ENCODE data around the gene TARS3. TPM values are rescaled to one million over a fixed set of nuclear protein-coding genes. Genes with fewer than 3 reads are reported as not detected.

The TARS3 gene
- total RNA-seq, 1 donor: 13.8 TPM

DNA sequence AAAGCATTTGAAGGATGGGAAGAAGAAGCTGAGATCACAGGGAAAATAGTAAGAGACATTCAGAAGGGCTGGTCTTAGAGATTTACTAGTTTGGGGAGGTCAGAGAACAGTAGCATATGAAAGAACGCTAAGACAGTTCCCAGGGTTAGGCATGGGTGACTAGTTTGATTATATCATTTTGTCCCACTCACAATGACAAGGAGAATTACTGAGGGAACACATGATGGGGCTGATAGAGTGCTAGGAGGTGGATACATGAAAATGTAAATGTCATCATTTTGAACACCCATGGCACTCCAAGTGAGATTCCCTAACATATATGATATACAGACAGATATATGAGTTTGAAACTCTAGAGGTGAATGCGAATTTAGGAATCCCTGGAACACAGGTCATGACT, 9.3 kb upstream of the TARS3 start:
- TF ChIP-seq, protein P1, sequence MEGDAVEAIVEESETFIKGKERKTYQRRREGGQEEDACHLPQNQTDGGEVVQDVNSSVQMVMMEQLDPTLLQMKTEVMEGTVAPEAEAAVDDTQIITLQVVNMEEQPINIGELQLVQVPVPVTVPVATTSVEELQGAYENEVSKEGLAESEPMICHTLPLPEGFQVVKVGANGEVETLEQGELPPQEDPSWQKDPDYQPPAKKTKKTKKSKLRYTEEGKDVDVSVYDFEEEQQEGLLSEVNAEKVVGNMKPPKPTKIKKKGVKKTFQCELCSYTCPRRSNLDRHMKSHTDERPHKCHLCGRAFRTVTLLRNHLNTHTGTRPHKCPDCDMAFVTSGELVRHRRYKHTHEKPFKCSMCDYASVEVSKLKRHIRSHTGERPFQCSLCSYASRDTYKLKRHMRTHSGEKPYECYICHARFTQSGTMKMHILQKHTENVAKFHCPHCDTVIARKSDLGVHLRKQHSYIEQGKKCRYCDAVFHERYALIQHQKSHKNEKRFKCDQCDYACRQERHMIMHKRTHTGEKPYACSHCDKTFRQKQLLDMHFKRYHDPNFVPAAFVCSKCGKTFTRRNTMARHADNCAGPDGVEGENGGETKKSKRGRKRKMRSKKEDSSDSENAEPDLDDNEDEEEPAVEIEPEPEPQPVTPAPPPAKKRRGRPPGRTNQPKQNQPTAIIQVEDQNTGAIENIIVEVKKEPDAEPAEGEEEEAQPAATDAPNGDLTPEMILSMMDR (IDR thresholded peaks at IDR 0.05; ENCODE audit: insufficient read depth, low read depth, low read length): no peak
- no peak overlapping the region for H3K4me3 ChIP-seq (ENCODE audit: low read depth, low read length)
- DNase-seq (ENCODE audit: low read depth): no peak

DNA sequence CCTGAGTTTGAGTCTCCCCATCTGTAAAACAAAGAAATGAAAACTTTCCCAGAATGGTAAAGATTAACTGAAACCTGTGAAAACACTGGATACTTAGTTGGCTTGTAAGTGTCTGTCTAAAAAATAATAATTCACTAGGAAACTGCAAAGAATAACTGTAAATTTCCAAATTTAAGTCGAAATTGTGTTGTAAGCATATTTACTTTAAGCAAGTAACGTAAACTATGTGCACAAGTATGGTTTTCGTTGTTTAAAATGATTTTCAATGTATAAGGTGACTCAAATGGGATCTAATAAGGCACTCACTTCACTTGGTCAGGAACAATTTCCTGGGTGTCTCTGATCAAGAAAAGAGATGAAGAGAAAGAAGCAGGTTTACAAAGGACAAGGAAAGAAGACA, 8.5 kb upstream of the TARS3 start:
- TF ChIP-seq, protein P1 (IDR thresholded peaks at IDR 0.05; ENCODE audit: insufficient read depth, low read depth, low read length): no peak
- H3K4me3 ChIP-seq (ENCODE audit: low read depth, low read length): no peak overlapping the region

DNA sequence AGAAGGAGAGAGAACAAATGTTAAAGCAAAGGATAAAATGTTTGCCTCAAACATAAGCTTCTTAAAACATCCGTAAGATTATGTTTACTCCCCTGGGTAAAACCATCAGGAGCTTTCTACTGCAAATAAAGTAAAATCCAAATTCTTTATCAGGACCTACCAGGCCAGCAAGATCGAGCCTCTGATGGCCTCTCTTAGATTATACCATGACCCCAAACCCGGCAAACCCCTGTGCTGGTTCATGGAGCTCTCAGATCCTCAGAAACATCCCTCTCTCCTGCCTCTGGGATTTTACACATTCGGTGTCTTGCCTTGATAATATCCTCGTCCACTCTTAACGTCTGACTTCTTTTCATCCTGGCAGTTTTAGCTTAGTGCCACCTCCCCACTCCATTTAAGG, 7.5 kb upstream of the TARS3 start:
- H3K4me3 ChIP-seq (ENCODE audit: low read depth, low read length): no peak overlapping the region
- TF ChIP-seq, protein P1 (IDR thresholded peaks at IDR 0.05; ENCODE audit: insufficient read depth, low read depth, low read length): no peak
- DNase-seq (ENCODE audit: low read depth): no peak

More for the DNA sequence above, 8.5 kb upstream of the TARS3 start:
- no peak for DNase-seq (ENCODE audit: low read depth)

DNA sequence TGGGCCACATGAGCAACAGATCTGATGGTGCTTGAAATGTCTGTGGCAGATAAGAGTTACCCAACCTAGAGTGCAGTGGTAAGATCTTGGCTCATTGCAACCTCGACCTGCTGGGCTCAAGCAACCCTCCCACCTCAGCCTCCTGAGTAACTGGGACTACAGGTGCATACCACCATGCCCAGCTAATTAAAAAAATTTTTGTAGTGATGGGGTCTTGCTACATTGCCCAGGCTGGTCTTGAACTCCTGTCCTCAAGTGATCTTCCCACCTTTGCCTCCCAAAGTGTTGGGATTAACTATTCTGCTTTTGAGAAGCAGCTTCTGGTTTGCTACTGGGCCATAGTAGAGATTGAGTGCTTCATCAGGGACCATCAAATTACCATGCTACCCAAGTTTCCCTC, 2.9 kb upstream of the TARS3 start:
- no peak overlapping the region for H3K4me3 ChIP-seq (ENCODE audit: low read depth, low read length)
- TF ChIP-seq, protein P1 (IDR thresholded peaks at IDR 0.05; ENCODE audit: insufficient read depth, low read depth, low read length): no peak
- DNase-seq (ENCODE audit: low read depth): no peak

DNA sequence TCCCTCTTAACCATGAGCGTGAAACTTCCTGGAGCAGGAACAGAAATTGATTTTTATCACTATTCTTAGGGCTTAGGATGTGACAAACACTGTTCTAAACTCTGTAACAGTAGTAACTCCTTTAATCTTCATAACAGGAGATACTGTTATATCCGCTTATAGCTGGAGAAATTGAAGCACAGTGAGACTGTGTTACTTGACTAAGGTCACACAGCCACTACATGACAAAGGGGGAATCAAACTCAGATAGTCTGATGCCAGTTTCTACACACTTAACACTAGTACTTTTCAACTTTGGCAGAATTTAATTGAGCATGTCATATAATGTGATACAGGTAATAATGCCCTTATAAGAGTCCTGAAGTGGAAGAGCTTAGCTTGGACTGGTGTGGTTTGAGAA, 800 bp upstream of the TARS3 start:
- TF ChIP-seq, protein P1 (IDR thresholded peaks at IDR 0.05; ENCODE audit: insufficient read depth, low read depth, low read length): no peak
- no peak for DNase-seq (ENCODE audit: low read depth)
- H3K4me3 ChIP-seq (ENCODE audit: low read depth, low read length): no peak overlapping the region

DNA sequence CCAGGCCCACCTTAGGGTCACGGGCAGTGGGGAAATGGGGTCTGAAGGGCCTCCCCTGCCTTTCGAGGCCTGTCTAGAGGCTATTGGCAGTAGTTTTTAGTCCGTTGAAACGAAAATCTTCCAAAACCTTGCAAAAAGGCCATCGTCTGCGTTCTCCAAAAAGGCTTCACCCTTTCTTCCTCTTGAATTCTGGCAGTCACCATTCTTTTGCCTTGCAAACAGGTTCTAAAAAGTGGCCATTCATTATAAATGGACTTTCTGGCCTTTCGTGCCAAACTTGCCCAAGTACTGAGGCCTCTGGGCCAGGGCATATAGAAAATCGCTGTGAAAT, 367 bp upstream of the TARS3 start:
- no peak overlapping the region for H3K4me3 ChIP-seq (ENCODE audit: low read depth, low read length)
- no peak for DNase-seq (ENCODE audit: low read depth)
- TF ChIP-seq, protein P1 (IDR thresholded peaks at IDR 0.05; ENCODE audit: insufficient read depth, low read depth, low read length): no peak

DNA sequence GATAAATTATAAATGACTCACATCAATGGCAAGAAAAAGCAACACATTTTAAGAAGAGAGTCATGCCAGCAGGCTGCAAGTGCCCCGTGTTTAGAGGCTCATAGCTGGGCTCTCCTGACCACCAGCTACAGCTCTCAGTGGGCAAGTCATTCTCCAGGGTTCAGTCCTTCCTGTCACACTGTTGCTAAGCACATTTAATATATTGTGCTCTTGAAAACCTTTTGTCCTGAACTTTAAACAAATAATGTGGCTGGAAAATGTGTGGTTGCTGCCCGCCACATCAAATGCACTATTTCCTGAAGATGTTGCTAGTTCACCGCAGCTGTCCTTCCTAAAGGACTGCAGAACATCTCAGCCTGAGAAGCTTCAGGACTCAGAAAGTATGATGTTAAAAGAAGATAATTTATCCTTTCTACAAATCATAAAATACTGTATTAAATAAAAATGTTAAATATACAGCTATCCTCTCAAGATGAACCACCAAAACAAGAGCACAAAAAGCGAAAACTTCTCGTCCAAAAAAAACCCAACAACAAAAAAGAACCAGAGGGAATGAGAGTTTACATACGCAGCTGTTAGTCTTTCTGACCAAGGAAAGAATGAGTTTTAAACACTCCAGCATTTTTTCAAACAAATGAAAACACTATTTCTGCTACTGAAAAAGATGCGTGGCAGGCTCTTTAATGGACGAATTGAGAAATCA, 951 bp downstream of the TARS3 start:
- H3K4me3 ChIP-seq (ENCODE audit: low read depth, low read length): peak overlapping the region; percentile 78
- peak; percentile 28 for DNase-seq (ENCODE audit: low read depth)
- TF ChIP-seq, protein P1 (IDR thresholded peaks at IDR 0.05; ENCODE audit: insufficient read depth, low read depth, low read length): no peak

Measured in fibroblast of villous mesenchyme (primary cell).